ENCODE data around the gene ITGA7.

The ITGA7 gene

GRCh38 chr12:55642669-55643068 is 65.0 kb downstream of the ITGA7 start:
- no peak for DNase-seq (ENCODE audit: low spot score)

DNA sequence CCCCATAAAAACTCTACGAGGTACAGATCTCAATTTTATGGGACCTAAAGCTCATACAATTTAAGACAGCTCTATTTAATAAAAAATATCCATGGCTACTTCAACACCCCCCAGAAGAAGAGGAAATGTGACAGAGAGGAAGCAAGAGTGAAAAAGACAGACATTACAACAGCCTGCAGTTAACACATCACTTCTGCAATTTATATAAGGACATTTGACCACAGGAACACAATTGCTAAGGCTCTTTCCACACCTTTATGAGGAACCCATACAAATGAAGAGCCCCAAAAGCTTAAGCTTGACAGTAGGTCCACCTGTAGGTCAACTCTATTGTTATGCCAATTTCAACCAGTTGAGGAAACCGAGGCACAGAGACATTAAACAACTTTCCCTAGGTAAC is 65.4 kb downstream of the ITGA7 start:
- DNase-seq (ENCODE audit: low spot score), result no peak

DNA sequence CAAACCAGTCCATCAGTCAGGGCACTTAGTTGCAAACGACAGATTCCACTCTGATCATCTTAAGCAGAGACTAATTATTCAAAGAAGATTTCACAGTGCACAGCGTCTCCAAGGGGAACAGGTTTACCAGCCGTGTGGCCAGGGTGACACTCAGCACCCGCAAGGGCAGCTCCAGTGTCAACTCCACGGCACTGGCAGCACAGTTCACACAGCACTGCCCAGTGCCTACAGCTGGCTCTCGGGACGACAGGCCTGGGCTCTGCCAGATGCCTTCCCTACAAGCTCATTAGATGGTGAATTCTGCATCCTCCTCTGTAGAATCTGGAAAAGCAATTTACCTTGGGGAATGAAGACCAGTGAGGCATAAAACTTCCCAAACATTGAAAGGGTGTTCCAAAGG is 66.1 kb downstream of the ITGA7 start:
- no peak for DNase-seq (ENCODE audit: low spot score)

DNA sequence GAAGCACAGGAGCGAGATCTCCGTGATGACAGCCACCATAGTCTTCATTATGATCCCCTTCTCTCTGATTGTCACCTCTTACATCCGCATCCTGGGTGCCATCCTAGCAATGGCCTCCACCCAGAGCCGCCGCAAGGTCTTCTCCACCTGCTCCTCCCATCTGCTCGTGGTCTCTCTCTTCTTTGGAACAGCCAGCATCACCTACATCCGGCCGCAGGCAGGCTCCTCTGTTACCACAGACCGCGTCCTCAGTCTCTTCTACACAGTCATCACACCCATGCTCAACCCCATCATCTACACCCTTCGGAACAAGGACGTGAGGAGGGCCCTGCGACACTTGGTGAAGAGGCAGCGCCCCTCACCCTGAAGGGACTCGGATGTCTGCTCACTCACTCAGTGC is 70.2 kb downstream of the ITGA7 start:
- DNase-seq (ENCODE audit: low spot score), result no peak

DNA sequence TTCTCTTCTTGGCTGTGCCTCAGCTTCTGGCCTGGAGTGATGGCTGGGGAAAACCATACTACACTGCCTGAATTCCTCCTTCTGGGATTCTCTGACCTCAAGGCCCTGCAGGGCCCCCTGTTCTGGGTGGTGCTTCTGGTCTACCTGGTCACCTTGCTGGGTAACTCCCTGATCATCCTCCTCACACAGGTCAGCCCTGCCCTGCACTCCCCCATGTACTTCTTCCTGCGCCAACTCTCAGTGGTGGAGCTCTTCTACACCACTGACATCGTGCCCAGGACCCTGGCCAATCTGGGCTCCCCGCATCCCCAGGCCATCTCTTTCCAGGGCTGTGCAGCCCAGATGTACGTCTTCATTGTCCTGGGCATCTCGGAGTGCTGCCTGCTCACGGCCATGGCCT is 70.9 kb downstream of the ITGA7 start, which contains the start of gene OR10P1:
Gene OR10P1 (plus strand): TSS at position 40 of the 400 bp plus-strand sequence. CDS start 0 bp downstream, at position 40.
- DNase-seq (ENCODE audit: low spot score), result no peak

DNA sequence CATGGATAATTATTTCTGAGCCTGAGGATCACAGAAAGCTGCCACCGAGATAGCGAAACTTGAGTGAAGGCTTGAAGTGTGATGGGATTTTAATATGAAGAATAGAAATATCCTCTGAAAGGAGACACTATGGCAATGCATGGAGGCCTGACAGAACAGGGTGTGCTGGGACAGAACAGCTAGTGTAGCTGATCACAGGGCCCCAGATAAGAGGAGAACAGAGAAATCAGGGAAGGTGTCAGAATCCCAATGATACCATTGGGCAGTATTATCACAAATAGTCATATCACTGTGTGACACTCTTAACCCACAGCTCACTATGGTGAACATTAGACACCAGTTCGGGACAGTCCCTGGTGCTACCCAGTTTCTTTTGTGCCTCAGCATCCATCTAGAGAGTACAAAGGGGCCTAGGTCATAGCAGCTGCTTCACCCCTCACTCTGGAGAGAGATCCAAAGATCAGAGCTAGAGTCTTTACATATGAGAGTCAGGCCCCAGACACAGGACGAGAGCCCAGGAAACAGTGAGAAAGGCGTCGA is 71.5 kb downstream of the ITGA7 start:
- no peak for DNase-seq (ENCODE audit: low spot score)

All from AG08395 (cell line).